Transverse colon (tissue), 4 donors: ENCODE measurements around the gene GSG1L. TPM values are rescaled to one million over a fixed set of nuclear protein-coding genes. Genes with fewer than 3 reads are reported as not detected.

Experiments used
- DNase-seq: peaks from one replicate; pipeline ENCODE4 v3.0.0-alpha.2; 2019
- H3K27ac ChIP-seq, 4 donors: fragments of 200-600 bp; sonication (generic); 2 replicates each; pipeline ENCODE4 v1.5.1; 2016 to 2018; ENCODE audit warnings: inconsistent platforms in 4 of 4
- H3K27me3 ChIP-seq: fragments of 200-600 bp; sonication (generic); 2 replicates; pipeline ENCODE4 v1.5.1; 2017; ENCODE audit warnings: inconsistent platforms
- H3K36me3 ChIP-seq, 4 donors: fragments of 200-600 bp; sonication (generic); 2 replicates each; pipeline ENCODE4 v1.5.1; 2017 to 2019; ENCODE audit warnings: inconsistent platforms in 4 of 4
- H3K4me1 ChIP-seq, 4 donors: fragments of 200-600 bp; sonication (generic); 2 replicates each; pipeline ENCODE4 v1.5.1; 2017 to 2020; ENCODE audit warnings: inconsistent platforms in 4 of 4
- H3K4me3 ChIP-seq, 4 donors: fragments of 200-600 bp; sonication (generic); 1 replicate in 1 of 4; 2 replicates in 3 of 4; pipeline versions ENCODE4 v1.5.1 to v1.6.1; 2017 to 2019; ENCODE audit warnings: inconsistent platforms in 4 of 4
- H3K9me3 ChIP-seq, 2 donors: fragments of 200-600 bp; sonication (generic); 2 replicates each; pipeline ENCODE4 v1.5.1; 2017 to 2019; ENCODE audit warnings: inconsistent platforms in 2 of 2
- EP300 ChIP-seq: sonication (generic); formaldehyde crosslinking; IDR thresholded peaks from one replicate; pipeline ENCODE4 v1.6.1; 2017; ENCODE audit warnings: antibody characterized with exemption, low read depth
- POLR2A ChIP-seq: fragments of 450-650 bp; IDR thresholded peaks from one replicate; pipeline ENCODE4 v1.6.1; 2016; ENCODE audit warnings: antibody characterized with exemption, mild to moderate bottlenecking, moderate library complexity
- POLR2AphosphoS5 ChIP-seq, 3 donors: sonication (generic); formaldehyde crosslinking; IDR thresholded peaks; one replicate each; pipeline ENCODE4 v1.6.1; 2016; ENCODE audit warnings: antibody characterized with exemption in 3 of 3
- WGBS, 2 donors: methylation state at CpG; one replicate each; pipeline ENCODE4 v1.1.5; 2018; ENCODE audit warnings: low coverage in 1 of 2; 5-methylcytosine and 5-hydroxymethylcytosine counted together
- in situ Hi-C, 4 donors: fragments of 200-750 bp; cut with MboI; loops; one replicate each; pipeline versions ENCODE4 v1.15.0 to v1.15.1; 2017; ENCODE audit warnings: low sequenced_read_pairs in 3 of 4, low pct_ligation_motif_present in 1 of 4, low pct_unique_long_range_greater_than_20kb in 1 of 4
- intact Hi-C: fragments of 100-400 bp; cut with DNase I; formaldehyde crosslinking; loops from one replicate; pipeline ENCODE4 v1.15.1; 2023; ENCODE audit warnings: low total_unique reads
- total RNA-seq, 4 donors: library from RNA; depleted of rRNA; stranded (reverse); fragments of >200 nt; gene quantifications; one replicate each; pipeline ENCODE4 v1.1.0, GENCODE V29; 2016
- TF ChIP-seq, protein P1 (sequence below), 5 experiments: fragments of 200-600 bp in 3 of 5; fragments of 450-650 bp in 2 of 5; sonication (generic) in 3 of 5; IDR thresholded peaks; 1 replicate in 2 of 5; 2 replicates in 3 of 5; pipeline ENCODE4 v1.5.1; 2016 to 2017; ENCODE audit warnings: antibody characterized with exemption in 5 of 5, inconsistent platforms in 3 of 5, mild to moderate bottlenecking in 2 of 5, moderate library complexity in 1 of 5

The GSG1L gene
- total RNA-seq, 4 donors from 2014 or later = not detected

DNA sequence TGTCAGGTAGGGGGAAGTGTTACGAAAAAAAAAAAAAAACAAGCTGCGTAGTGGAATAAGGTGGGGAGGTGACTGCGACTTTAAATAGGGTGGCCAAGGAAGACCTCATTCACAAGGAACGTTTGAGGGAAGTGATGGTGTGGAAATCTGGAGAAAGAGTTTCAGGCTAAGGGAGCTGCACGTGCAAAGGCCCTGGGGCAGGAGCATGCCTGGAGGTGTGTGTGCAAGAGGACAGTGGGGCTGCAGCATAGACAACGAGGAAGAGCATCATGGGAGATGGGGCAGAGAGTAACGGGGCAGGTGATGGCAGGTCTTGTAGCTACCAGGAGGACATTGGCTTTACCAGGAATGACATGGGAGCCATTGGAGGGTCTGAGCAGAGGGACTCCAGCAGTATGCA is 12.0 kb downstream of the GSG1L start:
- Histone ChIP-seq H3K36me3 (no peaks in the 10 kb centered on the region), H3K27me3 (peaks cover 10% of the 10 kb centered on the region), H3K4me3 (no peak overlapping the region), H3K4me1 (no peaks in the 10 kb centered on the region), H3K9me3 (peaks cover 4 to 11% of the 10 kb centered on the region in 2 donors), H3K27ac (no peak overlapping the region)
- TF ChIP-seq POLR2A (no peak), EP300 (no peak), POLR2AphosphoS5 (IDR thresholded peaks at IDR 0.05) (no peak)
- TF ChIP-seq, protein P1, sequence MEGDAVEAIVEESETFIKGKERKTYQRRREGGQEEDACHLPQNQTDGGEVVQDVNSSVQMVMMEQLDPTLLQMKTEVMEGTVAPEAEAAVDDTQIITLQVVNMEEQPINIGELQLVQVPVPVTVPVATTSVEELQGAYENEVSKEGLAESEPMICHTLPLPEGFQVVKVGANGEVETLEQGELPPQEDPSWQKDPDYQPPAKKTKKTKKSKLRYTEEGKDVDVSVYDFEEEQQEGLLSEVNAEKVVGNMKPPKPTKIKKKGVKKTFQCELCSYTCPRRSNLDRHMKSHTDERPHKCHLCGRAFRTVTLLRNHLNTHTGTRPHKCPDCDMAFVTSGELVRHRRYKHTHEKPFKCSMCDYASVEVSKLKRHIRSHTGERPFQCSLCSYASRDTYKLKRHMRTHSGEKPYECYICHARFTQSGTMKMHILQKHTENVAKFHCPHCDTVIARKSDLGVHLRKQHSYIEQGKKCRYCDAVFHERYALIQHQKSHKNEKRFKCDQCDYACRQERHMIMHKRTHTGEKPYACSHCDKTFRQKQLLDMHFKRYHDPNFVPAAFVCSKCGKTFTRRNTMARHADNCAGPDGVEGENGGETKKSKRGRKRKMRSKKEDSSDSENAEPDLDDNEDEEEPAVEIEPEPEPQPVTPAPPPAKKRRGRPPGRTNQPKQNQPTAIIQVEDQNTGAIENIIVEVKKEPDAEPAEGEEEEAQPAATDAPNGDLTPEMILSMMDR (IDR thresholded peaks at IDR 0.05) = no peak
- 70 to 80% methylated on average over 5 to 7 of the region's 7 CpGs for WGBS, 2 donors
- no peak for DNase-seq
- in situ Hi-C loops = loop anchor here in 2 of 4 donors (25.0 kb wide), 1 partner anchor 439 kb away; no protein-coding TSS in a partner anchor
- intact Hi-C loops = no loop called here

DNA sequence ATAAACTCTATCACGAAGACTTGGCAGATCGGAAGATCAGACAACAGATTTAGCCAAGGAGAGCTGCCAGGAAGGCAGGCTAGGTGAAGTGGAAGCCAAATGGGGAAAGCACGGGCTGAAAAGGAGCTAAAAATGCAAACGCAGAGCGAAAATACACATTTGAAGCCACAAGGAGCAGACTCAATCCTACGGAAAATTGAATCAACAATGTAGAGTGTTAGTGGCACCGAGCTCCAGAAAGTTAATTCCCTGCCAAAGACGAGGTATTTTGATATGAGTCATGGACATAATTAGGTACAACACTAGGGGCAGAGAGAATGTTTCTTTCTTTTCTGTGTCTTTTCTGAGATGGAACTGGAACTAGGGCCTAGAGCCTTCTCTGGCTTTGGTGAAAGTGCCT is 20.7 kb downstream of the GSG1L start:
- Histone ChIP-seq H3K4me1 (peaks cover 0 to 4% (median 0%) of the 10 kb centered on the region in 4 donors), H3K4me3 (no peak overlapping the region), H3K36me3 (no peaks in the 10 kb centered on the region), H3K27ac (no peak overlapping the region), H3K27me3 (no peaks in the 10 kb centered on the region), H3K9me3 (no peaks in the 10 kb centered on the region)
- intact Hi-C loops (no loop called here), in situ Hi-C loops (no loop called here)
- no peak for DNase-seq
- WGBS, 2 donors = 60 to 62% methylated on average over 7 to 8 of the region's 8 CpGs
- TF ChIP-seq, protein P1 (IDR thresholded peaks at IDR 0.05) = no peak
- TF ChIP-seq POLR2A = no peak
- TF ChIP-seq EP300 = no peak
- TF ChIP-seq POLR2AphosphoS5 (IDR thresholded peaks at IDR 0.05) = no peak

DNA sequence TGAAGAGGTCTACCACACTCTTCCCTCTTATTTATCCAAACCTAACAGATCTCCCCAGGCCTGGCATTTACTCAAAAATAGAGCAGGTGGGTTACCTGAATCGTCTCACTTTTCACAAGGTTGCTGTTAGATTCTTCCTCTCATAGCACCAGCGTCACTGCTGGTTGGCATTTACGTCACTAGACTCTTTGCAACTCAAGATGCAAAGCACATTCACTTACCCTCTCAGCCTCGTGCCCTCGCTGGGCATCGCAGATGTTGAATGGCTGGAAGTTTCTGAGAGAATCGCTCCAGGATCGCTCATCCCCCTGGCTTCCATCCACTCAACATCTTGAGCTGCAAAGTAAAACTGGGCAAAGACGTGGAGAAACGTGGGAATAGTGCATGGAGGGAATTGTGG is 21.9 kb downstream of the GSG1L start:
- Histone ChIP-seq H3K4me1 (peaks cover 0 to 4% (median 0%) of the 10 kb centered on the region in 4 donors), H3K36me3 (no peaks in the 10 kb centered on the region), H3K4me3 (no peak overlapping the region), H3K9me3 (no peaks in the 10 kb centered on the region), H3K27ac (no peak overlapping the region), H3K27me3 (no peaks in the 10 kb centered on the region)
- intact Hi-C loops (no loop called here), in situ Hi-C loops (no loop called here)
- no peak for DNase-seq
- WGBS, 2 donors = 84 to 87% methylated on average over 8 to 10 of the region's 10 CpGs
- TF ChIP-seq EP300 (no peak), POLR2A (no peak), POLR2AphosphoS5 (IDR thresholded peaks at IDR 0.05) (no peak)
- TF ChIP-seq, protein P1 (IDR thresholded peaks at IDR 0.05) = no peak

DNA sequence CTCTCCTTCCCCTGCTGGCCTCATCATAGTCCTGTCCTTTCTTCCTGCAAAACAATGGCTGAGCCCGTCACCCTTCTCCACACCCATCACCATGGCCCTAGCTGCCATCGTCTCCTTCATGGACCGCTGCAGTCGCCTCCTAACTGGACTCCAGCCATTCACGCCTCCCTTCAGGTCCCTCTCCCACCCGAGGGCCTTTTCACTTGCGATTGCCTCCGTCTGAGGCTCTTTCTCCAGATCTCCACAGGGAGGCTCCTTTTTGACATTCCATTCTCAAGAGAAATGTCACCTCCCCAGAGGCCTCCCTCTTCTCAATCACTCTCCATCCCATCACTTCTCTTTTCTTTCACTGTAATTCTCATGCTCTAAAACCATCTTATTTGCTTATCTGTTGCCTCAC is 23.5 kb downstream of the GSG1L start:
- intact Hi-C loops = no loop called here
- in situ Hi-C loops = no loop called here
- no peaks in the 10 kb centered on the region for H3K36me3 ChIP-seq
- no peak overlapping the region for H3K27ac ChIP-seq
- no peak overlapping the region for H3K4me3 ChIP-seq
- TF ChIP-seq POLR2AphosphoS5 (IDR thresholded peaks at IDR 0.05) = no peak
- TF ChIP-seq POLR2A = no peak
- no peak for TF ChIP-seq EP300
- TF ChIP-seq, protein P1 (IDR thresholded peaks at IDR 0.05) = no peak
- peaks cover 0 to 4% (median 0%) of the 10 kb centered on the region in 4 donors for H3K4me1 ChIP-seq
- no peaks in the 10 kb centered on the region for H3K27me3 ChIP-seq
- DNase-seq = no peak
- 60 to 75% methylated on average over 7 to 8 of the region's 8 CpGs for WGBS, 2 donors
- H3K9me3 ChIP-seq = no peaks in the 10 kb centered on the region
